SU-DHL-6 (cell line): Measurements from ENCODE around the gene RBM22.

ENCODE experiments used
- EZH2phosphoT487 ChIP-seq: fragments of 200-600 bp; sonication (generic), shearing (Covaris generic); conservative IDR thresholded peaks from 2 replicates; pipeline ENCODE4 v1.6.1; 2018; ENCODE audit warnings: mild to moderate bottlenecking, antibody characterized with exemption, low read length, moderate library complexity, mixed read lengths
- TF ChIP-seq, protein P1 (sequence below): fragments of 200-600 bp; sonication (generic); IDR thresholded peaks from one replicate; pipeline ENCODE4 v1.5.1; 2017; ENCODE audit warnings: antibody characterized with exemption, mild to moderate bottlenecking, low read length, moderate library complexity; ENCODE audit not compliant: insufficient read depth, poor library complexity, severe bottlenecking

- TF ChIP-seq, protein P1, sequence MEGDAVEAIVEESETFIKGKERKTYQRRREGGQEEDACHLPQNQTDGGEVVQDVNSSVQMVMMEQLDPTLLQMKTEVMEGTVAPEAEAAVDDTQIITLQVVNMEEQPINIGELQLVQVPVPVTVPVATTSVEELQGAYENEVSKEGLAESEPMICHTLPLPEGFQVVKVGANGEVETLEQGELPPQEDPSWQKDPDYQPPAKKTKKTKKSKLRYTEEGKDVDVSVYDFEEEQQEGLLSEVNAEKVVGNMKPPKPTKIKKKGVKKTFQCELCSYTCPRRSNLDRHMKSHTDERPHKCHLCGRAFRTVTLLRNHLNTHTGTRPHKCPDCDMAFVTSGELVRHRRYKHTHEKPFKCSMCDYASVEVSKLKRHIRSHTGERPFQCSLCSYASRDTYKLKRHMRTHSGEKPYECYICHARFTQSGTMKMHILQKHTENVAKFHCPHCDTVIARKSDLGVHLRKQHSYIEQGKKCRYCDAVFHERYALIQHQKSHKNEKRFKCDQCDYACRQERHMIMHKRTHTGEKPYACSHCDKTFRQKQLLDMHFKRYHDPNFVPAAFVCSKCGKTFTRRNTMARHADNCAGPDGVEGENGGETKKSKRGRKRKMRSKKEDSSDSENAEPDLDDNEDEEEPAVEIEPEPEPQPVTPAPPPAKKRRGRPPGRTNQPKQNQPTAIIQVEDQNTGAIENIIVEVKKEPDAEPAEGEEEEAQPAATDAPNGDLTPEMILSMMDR, result no peak
- TF ChIP-seq EZH2phosphoT487, result no peak
Observed at GRCh38 chr5:150670948-150671310, 29.9 kb downstream of the RBM22 start.
